CD1c-positive myeloid dendritic cell (primary cell): Measurements from ENCODE around the gene THOP1.

Source experiments
- DNase-seq: peaks from one replicate; pipeline ENCODE4 v3.0.0-alpha.2; 2016; ENCODE audit errors: extremely low spot score

Gene THOP1

GRCh38 chr19:2804156-2805004 is 19.1 kb downstream of the THOP1 start:
- DNase-seq: no peak

GRCh38 chr19:2805261-2805900 is 20.1 kb downstream of the THOP1 start:
- no peak for DNase-seq

GRCh38 chr19:2805991-2806649 is 20.8 kb downstream of the THOP1 start:
- no peak for DNase-seq

GRCh38 chr19:2806736-2807378 is 21.6 kb downstream of the THOP1 start:
- DNase-seq: no peak

GRCh38 chr19:2807379-2808128 is 22.3 kb downstream of the THOP1 start:
- DNase-seq: no peak

GRCh38 chr19:2808129-2808941 is 23.0 kb downstream of the THOP1 start:
- no peak for DNase-seq

- no peak for DNase-seq
Measured at GRCh38 chr19:2809387-2810140, 24.3 kb downstream of the THOP1 start.

- no peak for DNase-seq
Measured at GRCh38 chr19:2810141-2811091, 25.1 kb downstream of the THOP1 start.

- no peak for DNase-seq
Measured at GRCh38 chr19:2811221-2811722, 26.0 kb downstream of the THOP1 start.

- DNase-seq: no peak
Measured at GRCh38 chr19:2811735-2812413, 26.6 kb downstream of the THOP1 start.

GRCh38 chr19:2812414-2813234 is 27.3 kb downstream of the THOP1 start:
- no peak for DNase-seq

GRCh38 chr19:2813235-2814160 is 28.2 kb downstream of the THOP1 start:
- no peak for DNase-seq

GRCh38 chr19:2814426-2814825 is 29.1 kb downstream of the THOP1 start:
- no peak for DNase-seq

GRCh38 chr19:2815191-2815614 is 29.9 kb downstream of the THOP1 start:
- DNase-seq: no peak

- DNase-seq: no peak
Measured at GRCh38 chr19:2815923-2816322, 30.6 kb downstream of the THOP1 start.

- DNase-seq: no peak
Measured at GRCh38 chr19:2816641-2817040, 31.3 kb downstream of the THOP1 start.
